HG03103 (cell line): Measurements from ENCODE around the gene MS4A6E.

Experiments
- ATAC-seq: cut with Tn5 transposase; IDR thresholded peaks from one replicate; pipeline ENCODE4 v1.9.1; 2021; ENCODE audit warnings: low read depth; ENCODE audit not compliant: unreplicated experiment

MS4A6E gene

DNA sequence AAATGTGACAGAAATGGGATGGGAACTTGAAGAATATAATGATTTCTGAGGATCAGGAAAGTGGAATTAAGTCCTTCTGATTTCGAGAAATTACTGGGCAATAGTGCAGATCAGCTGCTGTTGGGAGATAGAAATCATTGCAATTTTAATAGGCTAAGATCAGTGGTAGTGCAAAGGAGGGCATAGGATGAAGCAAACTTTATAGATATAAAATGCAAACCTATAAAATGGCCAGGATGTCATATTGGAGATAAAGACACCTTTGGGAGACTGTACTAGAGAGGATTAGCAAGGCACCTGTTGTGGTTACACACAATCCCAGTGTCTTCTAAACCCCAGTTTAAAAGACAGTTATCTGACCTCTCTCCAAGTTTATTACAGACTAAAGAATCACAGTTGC is 44.8 kb downstream of the MS4A6E start:
- ATAC-seq = no peak

DNA sequence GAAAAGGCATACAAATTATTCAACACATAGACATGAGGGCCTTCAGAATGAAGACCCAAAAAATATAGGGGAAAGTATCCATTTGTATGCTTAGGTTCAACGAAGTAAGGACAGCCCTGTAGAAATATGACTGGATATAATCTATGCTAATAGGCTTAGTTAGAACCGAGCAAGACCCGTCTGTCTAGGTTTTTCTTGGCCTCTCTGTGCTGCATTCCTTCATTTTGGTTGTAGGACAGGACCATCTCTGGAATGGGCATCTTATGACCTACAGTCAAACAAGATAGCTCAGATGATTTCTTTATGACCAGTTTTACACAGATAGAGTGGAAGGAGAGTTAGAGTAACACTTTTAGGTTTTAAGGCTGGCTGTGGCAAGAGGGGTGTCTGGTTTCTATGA is 45.7 kb downstream of the MS4A6E start:
- no peak for ATAC-seq

DNA sequence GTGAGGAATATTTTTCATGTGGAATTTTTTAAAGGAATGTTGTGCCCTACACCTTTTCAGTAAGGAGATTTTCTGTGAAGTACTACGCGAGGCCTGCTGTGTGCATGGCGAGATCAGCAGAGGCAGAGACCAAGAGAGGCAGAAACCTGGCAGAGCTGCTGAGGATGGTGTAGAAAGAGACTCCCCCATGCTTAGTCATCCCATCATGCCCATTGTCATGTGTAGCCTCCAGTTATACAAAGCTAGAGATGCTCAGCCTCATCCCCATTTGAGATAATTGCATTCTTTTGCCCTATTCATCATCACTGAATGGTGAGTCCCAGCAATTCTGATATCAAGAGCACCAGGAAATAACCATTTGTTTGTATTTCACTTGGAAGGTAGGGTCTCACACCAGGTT is 48.3 kb downstream of the MS4A6E start:
- ATAC-seq = no peak

DNA sequence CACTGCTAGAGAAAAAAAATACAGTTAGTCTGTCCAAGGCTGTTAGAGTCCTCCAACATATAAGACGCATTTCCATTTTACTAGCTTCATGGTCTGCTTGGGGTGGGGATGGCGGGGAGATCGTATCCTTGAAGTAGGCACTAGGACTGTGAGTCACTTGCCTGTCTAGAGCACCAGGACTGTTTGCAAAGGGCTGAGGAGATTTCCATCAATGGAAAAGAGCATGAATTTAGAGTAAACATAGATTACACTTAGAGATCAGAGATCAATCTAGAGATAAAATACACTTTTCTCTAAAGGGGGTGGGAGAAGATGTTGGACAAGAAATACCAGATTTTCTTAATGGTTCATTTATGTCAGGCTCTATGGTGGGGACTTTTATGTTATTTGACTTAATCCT is 49.5 kb downstream of the MS4A6E start:
- no peak for ATAC-seq

DNA sequence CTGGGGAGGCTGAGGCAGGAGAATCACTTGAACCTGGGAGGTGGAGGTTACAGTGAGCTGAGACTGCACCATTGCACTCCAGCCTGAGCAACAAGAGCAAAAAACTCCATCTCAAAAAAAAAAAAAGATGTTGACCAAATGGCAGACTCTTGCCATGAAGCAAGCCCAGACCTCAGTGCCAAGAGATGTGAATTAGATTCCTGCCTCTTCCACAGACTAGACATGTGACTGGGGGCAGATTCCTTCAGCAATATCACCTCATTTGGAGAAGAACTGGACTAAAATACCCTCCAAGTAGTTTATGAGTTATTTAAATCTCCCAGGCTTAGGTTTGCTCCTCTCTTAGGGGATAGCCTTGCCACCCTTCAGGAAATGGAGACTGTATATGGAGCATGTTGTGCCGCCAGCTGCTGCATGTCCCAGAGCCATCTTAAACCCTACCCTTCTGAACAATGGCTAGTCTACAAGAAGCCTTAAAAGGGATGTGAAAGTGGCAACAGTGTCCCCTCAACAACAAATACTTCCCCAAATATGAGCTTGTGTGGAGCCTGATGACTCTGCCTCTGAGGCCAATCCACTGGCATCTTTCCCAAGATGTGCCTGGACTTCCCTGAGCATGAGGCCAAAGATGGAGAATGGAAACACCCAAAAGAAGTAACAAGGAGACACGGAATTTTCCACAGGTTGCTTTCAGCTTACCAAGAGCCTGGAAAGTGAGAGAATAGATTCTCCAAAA is 50.5 kb downstream of the MS4A6E start:
- ATAC-seq = peak; percentile 38

DNA sequence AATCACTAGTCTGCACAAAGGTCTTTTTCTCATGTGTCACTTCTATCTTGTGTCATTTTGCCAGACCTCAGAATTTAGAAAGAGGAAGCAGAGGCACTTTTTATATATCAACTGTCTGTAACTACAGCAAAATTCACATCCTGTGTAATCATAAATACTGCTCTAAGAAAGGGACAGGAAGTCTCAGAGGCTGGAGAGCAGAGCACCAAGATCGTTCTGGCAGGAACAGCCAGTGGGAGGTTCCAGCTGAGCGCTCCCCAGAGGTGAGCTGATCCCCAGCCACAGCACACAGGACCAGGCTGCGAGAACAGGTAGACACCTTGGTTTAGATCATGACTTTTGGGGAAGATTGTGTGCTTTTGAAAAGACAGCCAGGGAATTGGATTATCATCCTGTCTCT is 51.3 kb downstream of the MS4A6E start, which contains the start of gene MS4A7:
TSS of gene MS4A7 (plus strand) at position 179 of the 400 bp plus-strand sequence. CDS start 4,610 bp downstream, outside the sequence.
- ATAC-seq = peak; percentile 88

DNA sequence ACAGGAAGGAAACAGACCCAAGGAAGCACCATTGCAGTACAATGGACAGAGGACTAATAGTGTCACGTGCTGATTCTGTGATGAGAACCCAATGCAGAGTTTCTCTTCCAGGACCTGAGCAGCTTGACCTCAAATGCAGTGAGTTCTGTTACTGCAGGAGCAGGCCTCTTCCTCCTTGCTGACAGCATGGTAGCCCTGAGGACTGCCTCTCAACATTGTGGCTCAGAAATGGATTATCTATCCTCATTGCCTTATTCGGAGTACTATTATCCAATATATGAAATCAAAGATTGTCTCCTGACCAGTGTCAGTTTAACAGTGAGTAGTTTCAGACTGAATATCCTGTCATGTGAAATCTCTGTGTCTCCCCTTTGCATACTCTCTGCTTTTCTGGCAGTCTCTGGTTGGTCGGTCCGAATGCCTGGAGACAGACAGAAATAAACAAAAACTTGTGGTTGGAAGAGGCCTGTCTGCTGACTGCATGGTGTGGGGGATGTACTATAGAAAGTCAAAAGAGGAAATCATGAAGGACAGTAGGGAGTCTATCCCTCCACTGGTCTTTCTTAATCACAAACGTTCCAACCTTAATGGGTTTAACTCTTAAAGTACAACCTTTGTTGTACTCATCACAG is 62.3 kb downstream of the MS4A6E start:
- peak; percentile 84 for ATAC-seq

DNA sequence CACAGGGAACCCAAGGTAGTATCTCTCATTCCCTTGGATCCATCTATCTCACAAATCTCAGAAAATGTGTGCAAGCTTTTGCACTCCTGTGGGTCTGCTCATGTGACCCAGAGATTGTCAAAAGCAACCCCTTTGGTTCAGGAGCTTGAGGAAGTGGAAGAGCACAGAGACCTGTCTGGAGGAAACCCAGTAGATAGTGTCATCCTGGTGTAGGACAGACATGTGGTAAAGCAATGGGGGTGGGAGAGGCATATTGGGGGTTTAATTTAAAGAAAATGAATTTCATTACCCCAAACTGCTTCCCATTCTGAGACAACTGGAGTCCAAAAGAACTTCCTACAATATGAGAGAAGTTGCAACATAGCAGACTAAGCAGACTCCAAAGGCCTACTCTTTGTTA is 63.4 kb downstream of the MS4A6E start:
- no peak for ATAC-seq
